Transverse colon (tissue), 4 donors: ENCODE data around the gene ZNF385D. TPM values are rescaled to one million over a fixed set of nuclear protein-coding genes. Genes with fewer than 3 reads are reported as not detected.

Experiments
- DNase-seq: peaks from one replicate; pipeline ENCODE4 v3.0.0-alpha.2; 2019
- H3K27ac ChIP-seq, 4 donors: fragments of 200-600 bp; sonication (generic); 2 replicates each; pipeline ENCODE4 v1.5.1; 2016 to 2018; ENCODE audit warnings: inconsistent platforms in 4 of 4
- H3K27me3 ChIP-seq: fragments of 200-600 bp; sonication (generic); 2 replicates; pipeline ENCODE4 v1.5.1; 2017; ENCODE audit warnings: inconsistent platforms
- H3K36me3 ChIP-seq, 4 donors: fragments of 200-600 bp; sonication (generic); 2 replicates each; pipeline ENCODE4 v1.5.1; 2017 to 2019; ENCODE audit warnings: inconsistent platforms in 4 of 4
- H3K4me1 ChIP-seq, 4 donors: fragments of 200-600 bp; sonication (generic); 2 replicates each; pipeline ENCODE4 v1.5.1; 2017 to 2020; ENCODE audit warnings: inconsistent platforms in 4 of 4
- H3K4me3 ChIP-seq, 4 donors: fragments of 200-600 bp; sonication (generic); 1 replicate in 1 of 4; 2 replicates in 3 of 4; pipeline versions ENCODE4 v1.5.1 to v1.6.1; 2017 to 2019; ENCODE audit warnings: inconsistent platforms in 4 of 4
- H3K9me3 ChIP-seq, 2 donors: fragments of 200-600 bp; sonication (generic); 2 replicates each; pipeline ENCODE4 v1.5.1; 2017 to 2019; ENCODE audit warnings: inconsistent platforms in 2 of 2
- EP300 ChIP-seq: sonication (generic); formaldehyde crosslinking; IDR thresholded peaks from one replicate; pipeline ENCODE4 v1.6.1; 2017; ENCODE audit warnings: antibody characterized with exemption, low read depth
- POLR2A ChIP-seq: fragments of 450-650 bp; IDR thresholded peaks from one replicate; pipeline ENCODE4 v1.6.1; 2016; ENCODE audit warnings: antibody characterized with exemption, mild to moderate bottlenecking, moderate library complexity
- POLR2AphosphoS5 ChIP-seq, 3 donors: sonication (generic); formaldehyde crosslinking; IDR thresholded peaks; one replicate each; pipeline ENCODE4 v1.6.1; 2016; ENCODE audit warnings: antibody characterized with exemption in 3 of 3
- WGBS, 2 donors: methylation state at CpG; one replicate each; pipeline ENCODE4 v1.1.5; 2018; ENCODE audit warnings: low coverage in 1 of 2; 5-methylcytosine and 5-hydroxymethylcytosine counted together
- in situ Hi-C, 4 donors: fragments of 200-750 bp; cut with MboI; loops; one replicate each; pipeline versions ENCODE4 v1.15.0 to v1.15.1; 2017; ENCODE audit warnings: low sequenced_read_pairs in 3 of 4, low pct_ligation_motif_present in 1 of 4, low pct_unique_long_range_greater_than_20kb in 1 of 4
- intact Hi-C: fragments of 100-400 bp; cut with DNase I; formaldehyde crosslinking; loops from one replicate; pipeline ENCODE4 v1.15.1; 2023; ENCODE audit warnings: low total_unique reads
- total RNA-seq, 4 donors: library from RNA; depleted of rRNA; stranded (reverse); fragments of >200 nt; gene quantifications; one replicate each; pipeline ENCODE4 v1.1.0, GENCODE V29; 2016
- TF ChIP-seq, protein P1 (sequence below), 5 experiments: fragments of 200-600 bp in 3 of 5; fragments of 450-650 bp in 2 of 5; sonication (generic) in 3 of 5; IDR thresholded peaks; 1 replicate in 2 of 5; 2 replicates in 3 of 5; pipeline ENCODE4 v1.5.1; 2016 to 2017; ENCODE audit warnings: antibody characterized with exemption in 5 of 5, inconsistent platforms in 3 of 5, mild to moderate bottlenecking in 2 of 5, moderate library complexity in 1 of 5

ZNF385D gene
- total RNA-seq, 4 donors from 2014 or later: 0.40 to 0.75 (median 0.52) TPM

DNA sequence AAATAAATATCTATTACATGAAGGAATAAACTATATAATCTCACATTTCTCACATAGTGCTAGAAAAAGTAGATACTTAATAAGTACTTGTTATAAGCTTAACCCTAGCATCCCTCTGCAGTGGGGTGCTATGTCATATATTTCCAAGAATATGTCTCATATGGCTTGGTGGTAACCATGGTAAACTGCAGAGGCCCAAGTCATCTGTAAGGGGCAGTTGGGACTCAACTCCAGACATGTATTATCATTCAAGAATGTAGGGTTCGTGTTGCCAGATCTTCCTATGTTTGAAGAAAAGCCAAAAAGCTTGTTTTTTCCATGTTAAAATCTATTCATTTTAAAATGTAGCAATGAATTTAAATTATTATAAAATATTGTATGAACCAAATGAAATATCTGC, 46.2 kb downstream of the ZNF385D start:
- Histone ChIP-seq H3K9me3 (no peaks in the 10 kb centered on the region), H3K27ac (no peak overlapping the region), H3K4me3 (no peak overlapping the region), H3K4me1 (no peaks in the 10 kb centered on the region), H3K27me3 (no peaks in the 10 kb centered on the region), H3K36me3 (no peaks in the 10 kb centered on the region)
- 33 to 38% methylated on average over 1 of the region's 1 CpG for WGBS, 2 donors
- in situ Hi-C loops: no loop called here
- intact Hi-C loops: no loop called here
- DNase-seq: no peak
- TF ChIP-seq POLR2A (no peak), POLR2AphosphoS5 (IDR thresholded peaks at IDR 0.05) (no peak), EP300 (no peak)
- TF ChIP-seq, protein P1, sequence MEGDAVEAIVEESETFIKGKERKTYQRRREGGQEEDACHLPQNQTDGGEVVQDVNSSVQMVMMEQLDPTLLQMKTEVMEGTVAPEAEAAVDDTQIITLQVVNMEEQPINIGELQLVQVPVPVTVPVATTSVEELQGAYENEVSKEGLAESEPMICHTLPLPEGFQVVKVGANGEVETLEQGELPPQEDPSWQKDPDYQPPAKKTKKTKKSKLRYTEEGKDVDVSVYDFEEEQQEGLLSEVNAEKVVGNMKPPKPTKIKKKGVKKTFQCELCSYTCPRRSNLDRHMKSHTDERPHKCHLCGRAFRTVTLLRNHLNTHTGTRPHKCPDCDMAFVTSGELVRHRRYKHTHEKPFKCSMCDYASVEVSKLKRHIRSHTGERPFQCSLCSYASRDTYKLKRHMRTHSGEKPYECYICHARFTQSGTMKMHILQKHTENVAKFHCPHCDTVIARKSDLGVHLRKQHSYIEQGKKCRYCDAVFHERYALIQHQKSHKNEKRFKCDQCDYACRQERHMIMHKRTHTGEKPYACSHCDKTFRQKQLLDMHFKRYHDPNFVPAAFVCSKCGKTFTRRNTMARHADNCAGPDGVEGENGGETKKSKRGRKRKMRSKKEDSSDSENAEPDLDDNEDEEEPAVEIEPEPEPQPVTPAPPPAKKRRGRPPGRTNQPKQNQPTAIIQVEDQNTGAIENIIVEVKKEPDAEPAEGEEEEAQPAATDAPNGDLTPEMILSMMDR (IDR thresholded peaks at IDR 0.05): no peak

DNA sequence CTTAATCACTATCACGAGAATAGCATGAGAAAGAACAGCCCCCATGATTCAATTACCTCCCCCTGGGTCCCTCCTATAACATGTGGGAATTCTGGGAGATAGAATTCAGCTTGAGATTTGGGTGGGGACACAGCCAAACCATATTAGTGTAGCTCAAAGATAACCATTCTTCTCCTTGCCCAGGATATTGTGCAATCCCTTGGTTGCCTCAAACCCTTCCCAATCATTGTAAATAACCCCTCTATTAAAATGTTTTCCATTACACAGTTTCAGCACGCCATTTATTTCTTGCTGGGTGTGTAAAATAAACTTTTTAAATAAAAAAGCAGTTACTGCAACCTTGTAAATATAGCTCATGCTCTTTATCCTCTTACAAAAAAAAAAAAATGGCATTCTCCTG, 47.7 kb downstream of the ZNF385D start:
- intact Hi-C loops: no loop called here

DNA sequence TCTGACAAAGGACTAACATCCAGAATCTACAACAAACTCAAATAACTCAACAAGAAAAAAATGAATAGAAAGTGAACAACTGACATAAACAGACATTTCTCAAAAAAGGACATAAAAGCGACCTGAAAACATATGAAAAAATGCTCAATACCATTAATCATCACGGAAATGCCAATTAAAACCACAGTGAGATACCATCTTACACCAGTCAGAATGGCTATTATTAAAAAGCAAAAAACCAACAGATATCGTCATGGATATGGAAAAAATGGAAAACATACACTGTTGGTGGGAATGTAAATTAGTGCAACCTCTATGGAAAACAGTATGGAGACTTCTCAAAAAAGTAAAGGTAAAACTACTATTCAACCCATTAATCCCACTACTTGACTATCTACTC, 53.3 kb downstream of the ZNF385D start:
- no peaks in the 10 kb centered on the region for H3K4me1 ChIP-seq
- H3K4me3 ChIP-seq: no peak overlapping the region
- no peak for DNase-seq
- H3K9me3 ChIP-seq: no peaks in the 10 kb centered on the region
- H3K27ac ChIP-seq: no peak overlapping the region
- H3K36me3 ChIP-seq: no peaks in the 10 kb centered on the region
- no peak for TF ChIP-seq EP300
- TF ChIP-seq, protein P1 (IDR thresholded peaks at IDR 0.05): no peak
- TF ChIP-seq POLR2A: no peak
- H3K27me3 ChIP-seq: no peaks in the 10 kb centered on the region
- intact Hi-C loops (no loop called here), in situ Hi-C loops (no loop called here)
- 67 to 74% methylated on average over 3 of the region's 3 CpGs for WGBS, 2 donors

More for the DNA sequence above, 47.7 kb downstream of the ZNF385D start:
- Histone ChIP-seq H3K27me3 (no peaks in the 10 kb centered on the region), H3K9me3 (no peaks in the 10 kb centered on the region), H3K27ac (no peak overlapping the region), H3K36me3 (no peaks in the 10 kb centered on the region), H3K4me3 (no peak overlapping the region), H3K4me1 (no peaks in the 10 kb centered on the region)
- in situ Hi-C loops: no loop called here
- DNase-seq: no peak
- 49 to 50% methylated on average over 2 of the region's 2 CpGs for WGBS, 2 donors
- TF ChIP-seq POLR2AphosphoS5 (IDR thresholded peaks at IDR 0.05) (no peak), EP300 (no peak)

DNA sequence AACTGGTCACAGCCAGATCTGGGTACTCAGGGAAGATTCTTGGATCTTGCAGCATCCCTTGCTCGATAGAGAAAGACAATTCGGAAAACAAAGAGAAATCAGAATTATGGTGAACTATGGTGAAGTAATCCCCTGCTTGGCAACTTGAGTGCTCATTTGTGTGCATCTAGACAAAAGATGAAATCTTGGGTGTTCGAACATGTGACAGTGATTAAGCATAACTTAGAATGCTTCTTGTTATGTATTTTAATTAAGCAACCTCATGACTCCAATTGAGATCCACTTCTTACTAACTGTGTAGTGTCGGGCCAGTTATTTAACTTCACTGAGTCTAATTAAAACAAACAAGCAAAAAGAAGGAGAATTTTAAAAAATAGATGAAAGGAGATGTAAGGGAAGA, 56.5 kb downstream of the ZNF385D start:
- no peaks in the 10 kb centered on the region for H3K9me3 ChIP-seq
- WGBS, 2 donors: 73 to 83% methylated on average over 4 of the region's 4 CpGs
- TF ChIP-seq EP300: no peak
- TF ChIP-seq, protein P1 (IDR thresholded peaks at IDR 0.05): no peak
- TF ChIP-seq POLR2A: no peak
- no peak for TF ChIP-seq POLR2AphosphoS5 (IDR thresholded peaks at IDR 0.05)
- H3K4me1 ChIP-seq: no peaks in the 10 kb centered on the region
- H3K36me3 ChIP-seq: no peaks in the 10 kb centered on the region
- H3K27ac ChIP-seq: no peak overlapping the region
- H3K4me3 ChIP-seq: no peak overlapping the region
- intact Hi-C loops (no loop called here), in situ Hi-C loops (no loop called here)
- DNase-seq: no peak
- no peaks in the 10 kb centered on the region for H3K27me3 ChIP-seq

DNA sequence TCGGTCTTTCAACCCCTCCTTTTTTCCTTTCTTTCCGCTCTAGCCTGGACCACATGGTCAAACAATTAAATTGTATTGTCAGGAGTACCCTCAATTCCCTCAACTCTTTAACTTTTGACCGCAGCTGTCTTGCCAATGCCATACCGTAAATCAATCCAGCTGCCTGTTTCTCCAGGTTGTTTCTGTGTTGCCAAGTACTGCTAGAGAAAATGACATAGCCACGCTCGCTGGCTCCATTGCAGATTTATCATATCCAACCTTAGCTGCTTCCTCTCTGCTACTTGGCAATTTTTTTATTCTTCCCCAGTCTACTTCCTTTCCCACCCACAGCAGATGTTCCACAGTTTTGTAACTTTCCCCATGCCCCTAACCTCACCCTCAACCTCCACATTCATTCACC, 60.0 kb downstream of the ZNF385D start:
- Histone ChIP-seq H3K4me1 (no peaks in the 10 kb centered on the region), H3K36me3 (no peaks in the 10 kb centered on the region), H3K4me3 (no peak overlapping the region), H3K27me3 (no peaks in the 10 kb centered on the region), H3K9me3 (no peaks in the 10 kb centered on the region), H3K27ac (no peak overlapping the region)
- DNase-seq: no peak
- intact Hi-C loops: no loop called here
- WGBS, 2 donors: 70 to 71% methylated on average over 6 of the region's 6 CpGs
- TF ChIP-seq, protein P1 (IDR thresholded peaks at IDR 0.05): no peak
- TF ChIP-seq EP300: no peak
- TF ChIP-seq POLR2A: no peak
- TF ChIP-seq POLR2AphosphoS5 (IDR thresholded peaks at IDR 0.05): no peak
- in situ Hi-C loops: no loop called here
